Breast epithelium (tissue), 4 donors: ENCODE results near the gene RAB35. TPM values are rescaled to one million over a fixed set of nuclear protein-coding genes. Genes with fewer than 3 reads are reported as not detected.

Source experiments
- DNase-seq, 2 donors: peaks; one replicate each; pipeline ENCODE4 v3.0.0-alpha.2; 2019; ENCODE audit warnings: low spot score in 2 of 2
- H3K27ac ChIP-seq, 2 donors: fragments of 200-600 bp; sonication (generic) in 1 of 2; one replicate each; pipeline ENCODE4 v1.5.1; 2016 to 2019; ENCODE audit warnings: mild to moderate bottlenecking in 1 of 2
- H3K27me3 ChIP-seq, 2 donors: fragments of 200-600 bp; sonication (generic) in 1 of 2; one replicate each; pipeline versions ENCODE4 v1.5.1 to v1.6.0; 2017 to 2019; ENCODE audit warnings: control low read depth in 1 of 2, mild to moderate bottlenecking in 1 of 2
- H3K36me3 ChIP-seq: fragments of 200-600 bp; one replicate; pipeline ENCODE4 v1.5.1; 2019
- H3K4me1 ChIP-seq, 2 donors: fragments of 200-600 bp; sonication (generic); one replicate each; pipeline ENCODE4 v1.5.1; 2016 to 2019; ENCODE audit warnings: control low read depth in 1 of 2
- H3K4me3 ChIP-seq, 3 donors: fragments of 200-600 bp; sonication (generic); 1 replicate in 2 of 3; 2 replicates in 1 of 3; pipeline ENCODE4 v1.5.1; 2016 to 2019; ENCODE audit warnings: mild to moderate bottlenecking in 3 of 3, moderate library complexity in 2 of 3
- H3K9me3 ChIP-seq, 2 donors: fragments of 200-600 bp; sonication (generic) in 1 of 2; one replicate each; pipeline ENCODE4 v1.5.1; 2016 to 2019; ENCODE audit warnings: control low read depth in 1 of 2
- POLR2A ChIP-seq: fragments of 450-650 bp; IDR thresholded peaks from one replicate; pipeline ENCODE4 v1.6.1; 2016; ENCODE audit warnings: antibody characterized with exemption, mild to moderate bottlenecking, moderate library complexity
- POLR2AphosphoS5 ChIP-seq, 3 donors: sonication (generic); formaldehyde crosslinking; IDR thresholded peaks; one replicate each; pipeline ENCODE4 v1.6.1; 2017; ENCODE audit warnings: antibody characterized with exemption in 3 of 3
- intact Hi-C: fragments of 100-400 bp; cut with DNase I; formaldehyde crosslinking; loops from one replicate; pipeline ENCODE4 v1.15.1; 2023; ENCODE audit warnings: low total_unique reads
- total RNA-seq, 3 donors: library from RNA; depleted of rRNA; stranded (reverse); fragments of >200 nt; gene quantifications; one replicate each; pipeline ENCODE4 v1.1.0, GENCODE V29; 2016
- TF ChIP-seq, protein P1 (sequence below), 3 donors: fragments of 450-650 bp; IDR thresholded peaks; one replicate each; pipeline ENCODE4 v1.5.1; 2016 to 2017; ENCODE audit warnings: antibody characterized with exemption in 3 of 3, mild to moderate bottlenecking in 3 of 3, moderate library complexity in 3 of 3

RAB35 gene
- total RNA-seq, 3 donors from 2014 or later, result 23.3 to 26.8 (median 26.2) TPM

- Histone ChIP-seq H3K36me3 (no peaks in the 10 kb centered on the region), H3K27me3 (no peaks in the 10 kb centered on the region), H3K4me3 (no peak overlapping the region), H3K4me1 (no peaks in the 10 kb centered on the region), H3K9me3 (no peaks in the 10 kb centered on the region), H3K27ac (no peak overlapping the region)
- intact Hi-C loops, result no loop called here
- TF ChIP-seq POLR2AphosphoS5 (IDR thresholded peaks at IDR 0.05) (no peak), POLR2A (no peak)
- TF ChIP-seq, protein P1, sequence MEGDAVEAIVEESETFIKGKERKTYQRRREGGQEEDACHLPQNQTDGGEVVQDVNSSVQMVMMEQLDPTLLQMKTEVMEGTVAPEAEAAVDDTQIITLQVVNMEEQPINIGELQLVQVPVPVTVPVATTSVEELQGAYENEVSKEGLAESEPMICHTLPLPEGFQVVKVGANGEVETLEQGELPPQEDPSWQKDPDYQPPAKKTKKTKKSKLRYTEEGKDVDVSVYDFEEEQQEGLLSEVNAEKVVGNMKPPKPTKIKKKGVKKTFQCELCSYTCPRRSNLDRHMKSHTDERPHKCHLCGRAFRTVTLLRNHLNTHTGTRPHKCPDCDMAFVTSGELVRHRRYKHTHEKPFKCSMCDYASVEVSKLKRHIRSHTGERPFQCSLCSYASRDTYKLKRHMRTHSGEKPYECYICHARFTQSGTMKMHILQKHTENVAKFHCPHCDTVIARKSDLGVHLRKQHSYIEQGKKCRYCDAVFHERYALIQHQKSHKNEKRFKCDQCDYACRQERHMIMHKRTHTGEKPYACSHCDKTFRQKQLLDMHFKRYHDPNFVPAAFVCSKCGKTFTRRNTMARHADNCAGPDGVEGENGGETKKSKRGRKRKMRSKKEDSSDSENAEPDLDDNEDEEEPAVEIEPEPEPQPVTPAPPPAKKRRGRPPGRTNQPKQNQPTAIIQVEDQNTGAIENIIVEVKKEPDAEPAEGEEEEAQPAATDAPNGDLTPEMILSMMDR (IDR thresholded peaks at IDR 0.05), result no peak
- DNase-seq, result no peak
These were observed 45.0 kb downstream of the RAB35 start for GRCh38 chr12:120071493-120072020.

GRCh38 chr12:120069278-120069677 is 47.3 kb downstream of the RAB35 start:
- no peak for TF ChIP-seq POLR2AphosphoS5 (IDR thresholded peaks at IDR 0.05)
- no peak for TF ChIP-seq POLR2A
- TF ChIP-seq, protein P1 (IDR thresholded peaks at IDR 0.05), result no peak

DNA sequence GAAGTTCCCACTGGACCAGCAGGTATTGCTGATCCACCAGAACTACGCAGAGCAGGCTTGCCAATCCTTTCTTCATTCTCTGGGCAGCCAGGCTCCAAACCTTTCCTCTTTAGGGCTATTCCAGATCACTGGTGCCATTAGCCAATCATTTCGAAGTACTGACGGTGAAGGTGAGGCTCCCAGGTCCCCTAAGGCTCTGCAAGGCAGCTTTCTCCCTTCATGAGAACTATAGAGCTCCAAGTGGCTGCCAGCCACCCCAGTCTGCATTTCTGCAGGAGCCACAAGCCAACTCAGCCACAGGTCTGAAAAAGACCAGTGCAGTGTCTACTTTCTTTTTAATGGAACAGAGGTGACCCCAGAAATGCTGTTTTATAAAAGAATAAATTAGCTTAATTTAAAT is 48.7 kb downstream of the RAB35 start:
- H3K9me3 ChIP-seq, result no peaks in the 10 kb centered on the region
- intact Hi-C loops, result no loop called here
- TF ChIP-seq POLR2A, result no peak
- TF ChIP-seq, protein P1 (IDR thresholded peaks at IDR 0.05), result no peak
- no peak for TF ChIP-seq POLR2AphosphoS5 (IDR thresholded peaks at IDR 0.05)

More at GRCh38 chr12:120069278-120069677, 47.3 kb downstream of the RAB35 start:
- Histone ChIP-seq H3K9me3 (no peaks in the 10 kb centered on the region), H3K4me3 (no peak overlapping the region), H3K36me3 (no peaks in the 10 kb centered on the region), H3K27ac (no peak overlapping the region), H3K4me1 (no peaks in the 10 kb centered on the region), H3K27me3 (no peaks in the 10 kb centered on the region)
- intact Hi-C loops, result no loop called here
- DNase-seq, result no peak

GRCh38 chr12:120067084-120067869 is 49.3 kb downstream of the RAB35 start:
- Histone ChIP-seq H3K9me3 (no peaks in the 10 kb centered on the region), H3K27ac (no peak overlapping the region), H3K4me1 (no peaks in the 10 kb centered on the region), H3K36me3 (no peaks in the 10 kb centered on the region), H3K27me3 (no peaks in the 10 kb centered on the region), H3K4me3 (no peak overlapping the region)
- TF ChIP-seq POLR2AphosphoS5 (IDR thresholded peaks at IDR 0.05), result no peak
- no peak for TF ChIP-seq POLR2A
- TF ChIP-seq, protein P1 (IDR thresholded peaks at IDR 0.05), result no peak
- intact Hi-C loops, result no loop called here
- DNase-seq, result no peak

More for the DNA sequence above, 48.7 kb downstream of the RAB35 start:
- no peaks in the 10 kb centered on the region for H3K4me1 ChIP-seq
- H3K27ac ChIP-seq, result no peak overlapping the region
- H3K36me3 ChIP-seq, result no peaks in the 10 kb centered on the region
- no peak overlapping the region for H3K4me3 ChIP-seq
- H3K27me3 ChIP-seq, result no peaks in the 10 kb centered on the region
- no peak for DNase-seq

DNA sequence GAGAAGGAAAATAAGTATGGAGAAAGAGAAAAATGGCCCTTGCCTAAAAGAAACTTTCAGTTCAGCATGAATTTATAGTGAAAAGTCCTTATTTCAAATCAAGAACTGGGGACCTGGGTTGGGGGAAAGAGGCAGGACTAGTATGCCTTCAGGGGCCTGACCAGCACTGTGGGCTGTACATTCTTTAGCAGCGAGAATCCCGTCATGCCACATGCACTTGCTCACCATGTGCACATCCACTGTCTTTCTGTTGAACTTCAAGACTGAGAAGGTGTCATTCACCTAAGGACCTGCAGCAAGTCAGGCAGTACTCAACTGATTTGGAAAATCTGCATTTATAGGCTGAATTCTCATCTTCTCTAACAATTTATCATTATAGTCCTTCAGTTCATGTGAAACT is 50.2 kb downstream of the RAB35 start:
- H3K27ac ChIP-seq, result no peak overlapping the region
- no peak for DNase-seq
- H3K27me3 ChIP-seq, result no peaks in the 10 kb centered on the region
- no peak overlapping the region for H3K4me3 ChIP-seq
- no peaks in the 10 kb centered on the region for H3K9me3 ChIP-seq
- intact Hi-C loops, result no loop called here
- TF ChIP-seq POLR2A (no peak), POLR2AphosphoS5 (IDR thresholded peaks at IDR 0.05) (no peak)
- TF ChIP-seq, protein P1 (IDR thresholded peaks at IDR 0.05), result no peak
- no peaks in the 10 kb centered on the region for H3K4me1 ChIP-seq
- no peaks in the 10 kb centered on the region for H3K36me3 ChIP-seq
